HepG2 (cell line): ENCODE data around the gene HJURP. TPM values are rescaled to one million over a fixed set of nuclear protein-coding genes. Genes with fewer than 3 reads are reported as not detected.

Experiments
- ATF7 ChIP-seq, 2 experiments: fragments of 450-650 bp in 1 of 2; sonication (generic) in 1 of 2; formaldehyde crosslinking in 1 of 2; IDR thresholded peaks; 2 replicates each; pipeline versions ENCODE4 v1.4.0 to v1.6.1; 2016 to 2020; ENCODE audit warnings: antibody characterized with exemption in 1 of 2, mild to moderate bottlenecking in 1 of 2, missing genetic modification reagents in 1 of 2
- DR1 ChIP-seq: sonication (generic); formaldehyde crosslinking; IDR thresholded peaks from 2 replicates; pipeline ENCODE4 v1.8.0; 2021; ENCODE audit warnings: mild to moderate bottlenecking, missing genetic modification reagents, inconsistent platforms
- ISL2 ChIP-seq: sonication (generic); formaldehyde crosslinking; IDR thresholded peaks from 2 replicates; pipeline ENCODE4 v1.5.0; 2020; ENCODE audit warnings: missing genetic modification reagents
- SMAD9 ChIP-seq: sonication (generic); formaldehyde crosslinking; IDR thresholded peaks from 2 replicates; pipeline ENCODE4 v1.5.1; 2020; ENCODE audit warnings: mild to moderate bottlenecking, missing genetic modification reagents
- TRIM24 ChIP-seq: sonication (generic); formaldehyde crosslinking; IDR thresholded peaks from 2 replicates; pipeline ENCODE4 v1.8.0; 2022; ENCODE audit warnings: mild to moderate bottlenecking, missing genetic modification reagents
- ZFY ChIP-seq: sonication (generic); formaldehyde crosslinking; IDR thresholded peaks from 2 replicates; pipeline ENCODE4 v1.4.0; 2020; ENCODE audit warnings: missing genetic modification reagents
- ZNF274 ChIP-seq: sonication (generic); formaldehyde crosslinking; IDR thresholded peaks from 2 replicates; pipeline ENCODE4 v1.5.1; 2020; ENCODE audit warnings: mild to moderate bottlenecking, missing genetic modification reagents
- ZNF3 ChIP-seq: IDR thresholded peaks from 2 replicates; pipeline ENCODE4 v1.7.0; 2017; ENCODE audit warnings: inconsistent platforms
- ZNF547 ChIP-seq: sonication (generic); formaldehyde crosslinking; IDR thresholded peaks from 2 replicates; pipeline ENCODE4 v1.5.1; 2020; ENCODE audit warnings: mild to moderate bottlenecking, missing genetic modification reagents
- ZNF629 ChIP-seq: sonication (generic); formaldehyde crosslinking; conservative IDR thresholded peaks from 2 replicates; pipeline ENCODE4 v1.5.0; 2020; ENCODE audit warnings: missing genetic modification reagents
- polyA plus RNA-seq, 8 experiments: library from polyadenylated mRNA; depleted of rRNA in 3 of 8; stranded (reverse) in 7 of 8; unstranded in 1 of 8; fragments of >200 nt; fragmentation: Illumina TruSeq in 4 of 8; extraction: Trizol in 4 of 8; gene quantifications; 2 replicates each; pipeline versions ENCODE4 v1.2.1 to v1.2.3, GENCODE V29; 2011 to 2016; ENCODE audit warnings: low read depth in 4 of 8, missing spikeins in 1 of 8, mixed read lengths in 1 of 8; ENCODE audit not compliant: insufficient read depth in 1 of 8
- total RNA-seq, 5 experiments: library from RNA; depleted of rRNA; stranded (reverse); fragments of >200 nt; fragmentation: Illumina TruSeq; extraction: Trizol; gene quantifications; 2 replicates each; pipeline ENCODE4 v1.2.3, GENCODE V29; 2016; ENCODE audit warnings: low read depth in 1 of 5
- TF ChIP-seq, protein P1 (sequence below): sonication (generic); formaldehyde crosslinking; IDR thresholded peaks from 2 replicates; pipeline ENCODE4 v1.4.0; 2020; ENCODE audit warnings: mild to moderate bottlenecking, missing genetic modification reagents, borderline replicate concordance
- TF ChIP-seq, protein P2 (sequence below): sonication (generic); formaldehyde crosslinking; IDR thresholded peaks from 2 replicates; pipeline ENCODE4 v1.5.0; 2020; ENCODE audit warnings: mild to moderate bottlenecking, missing genetic modification reagents
- TF ChIP-seq, protein P3 (sequence below): sonication (generic); formaldehyde crosslinking; IDR thresholded peaks from 2 replicates; pipeline ENCODE4 v1.4.0; 2020; ENCODE audit warnings: missing genetic modification reagents

The HJURP gene
- total and polyA plus RNA-seq, 2 of the 13 experiments (the other 11 are each of a cell fraction or from before 2014, with no cell fraction given), result 36.3 to 43.9 TPM

DNA sequence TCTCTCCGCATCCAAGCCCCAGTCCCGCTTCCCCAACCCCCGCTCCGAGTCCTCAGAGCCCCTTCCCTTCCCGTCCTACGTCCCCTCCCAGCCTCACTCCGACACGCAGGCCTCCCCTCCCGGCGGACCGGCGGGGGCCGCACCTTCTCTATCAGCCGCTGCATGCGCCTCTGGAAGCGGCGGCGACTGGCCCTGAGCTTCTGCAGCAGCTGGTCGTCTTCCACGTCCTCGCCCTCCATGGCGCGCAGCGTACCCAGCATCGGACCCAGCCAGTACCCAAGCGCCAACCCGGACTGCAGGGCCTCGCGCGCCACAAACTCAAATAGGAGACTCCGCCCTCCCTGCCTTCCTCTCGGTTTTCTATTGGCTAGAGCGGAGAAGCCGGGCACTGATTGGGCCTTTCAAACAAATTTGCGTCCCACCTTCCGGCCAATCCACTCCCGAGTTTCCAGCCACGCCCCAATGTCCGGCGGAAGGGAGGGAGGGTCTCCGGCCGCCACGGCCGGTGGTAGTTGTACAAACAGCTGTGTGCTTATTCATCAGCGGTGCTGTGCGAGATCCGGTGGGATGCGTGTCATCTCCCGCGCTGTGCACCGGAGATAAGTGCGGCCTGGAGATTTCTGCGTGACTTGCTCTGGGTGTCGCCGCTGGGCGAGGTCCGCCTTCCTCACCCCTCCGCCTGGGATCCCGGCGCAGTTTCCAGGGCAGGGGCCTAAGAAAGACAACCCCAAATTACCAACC lies at the start of gene HJURP (continued):
- TF ChIP-seq DR1 (CRISPR knock-in tag), result peak; percentile 86
- TF ChIP-seq, protein P1, sequence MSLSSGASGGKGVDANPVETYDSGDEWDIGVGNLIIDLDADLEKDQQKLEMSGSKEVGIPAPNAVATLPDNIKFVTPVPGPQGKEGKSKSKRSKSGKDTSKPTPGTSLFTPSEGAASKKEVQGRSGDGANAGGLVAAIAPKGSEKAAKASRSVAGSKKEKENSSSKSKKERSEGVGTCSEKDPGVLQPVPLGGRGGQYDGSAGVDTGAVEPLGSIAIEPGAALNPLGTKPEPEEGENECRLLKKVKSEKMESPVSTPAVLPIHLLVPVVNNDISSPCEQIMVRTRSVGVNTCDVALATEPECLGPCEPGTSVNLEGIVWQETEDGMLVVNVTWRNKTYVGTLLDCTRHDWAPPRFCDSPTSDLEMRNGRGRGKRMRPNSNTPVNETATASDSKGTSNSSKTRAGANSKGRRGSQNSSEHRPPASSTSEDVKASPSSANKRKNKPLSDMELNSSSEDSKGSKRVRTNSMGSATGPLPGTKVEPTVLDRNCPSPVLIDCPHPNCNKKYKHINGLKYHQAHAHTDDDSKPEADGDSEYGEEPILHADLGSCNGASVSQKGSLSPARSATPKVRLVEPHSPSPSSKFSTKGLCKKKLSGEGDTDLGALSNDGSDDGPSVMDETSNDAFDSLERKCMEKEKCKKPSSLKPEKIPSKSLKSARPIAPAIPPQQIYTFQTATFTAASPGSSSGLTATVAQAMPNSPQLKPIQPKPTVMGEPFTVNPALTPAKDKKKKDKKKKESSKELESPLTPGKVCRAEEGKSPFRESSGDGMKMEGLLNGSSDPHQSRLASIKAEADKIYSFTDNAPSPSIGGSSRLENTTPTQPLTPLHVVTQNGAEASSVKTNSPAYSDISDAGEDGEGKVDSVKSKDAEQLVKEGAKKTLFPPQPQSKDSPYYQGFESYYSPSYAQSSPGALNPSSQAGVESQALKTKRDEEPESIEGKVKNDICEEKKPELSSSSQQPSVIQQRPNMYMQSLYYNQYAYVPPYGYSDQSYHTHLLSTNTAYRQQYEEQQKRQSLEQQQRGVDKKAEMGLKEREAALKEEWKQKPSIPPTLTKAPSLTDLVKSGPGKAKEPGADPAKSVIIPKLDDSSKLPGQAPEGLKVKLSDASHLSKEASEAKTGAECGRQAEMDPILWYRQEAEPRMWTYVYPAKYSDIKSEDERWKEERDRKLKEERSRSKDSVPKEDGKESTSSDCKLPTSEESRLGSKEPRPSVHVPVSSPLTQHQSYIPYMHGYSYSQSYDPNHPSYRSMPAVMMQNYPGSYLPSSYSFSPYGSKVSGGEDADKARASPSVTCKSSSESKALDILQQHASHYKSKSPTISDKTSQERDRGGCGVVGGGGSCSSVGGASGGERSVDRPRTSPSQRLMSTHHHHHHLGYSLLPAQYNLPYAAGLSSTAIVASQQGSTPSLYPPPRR (CRISPR knock-in tag), result no peak
- TF ChIP-seq ISL2 (CRISPR knock-in tag), result no peak; the same call in 1 of the 2 replicates
- TF ChIP-seq, protein P2, sequence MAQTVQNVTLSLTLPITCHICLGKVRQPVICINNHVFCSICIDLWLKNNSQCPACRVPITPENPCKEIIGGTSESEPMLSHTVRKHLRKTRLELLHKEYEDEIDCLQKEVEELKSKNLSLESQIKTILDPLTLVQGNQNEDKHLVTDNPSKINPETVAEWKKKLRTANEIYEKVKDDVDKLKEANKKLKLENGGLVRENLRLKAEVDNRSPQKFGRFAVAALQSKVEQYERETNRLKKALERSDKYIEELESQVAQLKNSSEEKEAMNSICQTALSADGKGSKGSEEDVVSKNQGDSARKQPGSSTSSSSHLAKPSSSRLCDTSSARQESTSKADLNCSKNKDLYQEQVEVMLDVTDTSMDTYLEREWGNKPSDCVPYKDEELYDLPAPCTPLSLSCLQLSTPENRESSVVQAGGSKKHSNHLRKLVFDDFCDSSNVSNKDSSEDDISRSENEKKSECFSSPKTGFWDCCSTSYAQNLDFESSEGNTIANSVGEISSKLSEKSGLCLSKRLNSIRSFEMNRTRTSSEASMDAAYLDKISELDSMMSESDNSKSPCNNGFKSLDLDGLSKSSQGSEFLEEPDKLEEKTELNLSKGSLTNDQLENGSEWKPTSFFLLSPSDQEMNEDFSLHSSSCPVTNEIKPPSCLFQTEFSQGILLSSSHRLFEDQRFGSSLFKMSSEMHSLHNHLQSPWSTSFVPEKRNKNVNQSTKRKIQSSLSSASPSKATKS (CRISPR knock-in tag), result no peak
- TF ChIP-seq ATF7 (IDR thresholded peaks at IDR 0.05), result no peak
- TF ChIP-seq ATF7 (CRISPR knock-in tag; IDR thresholded peaks at IDR 0.05), result no peak
- TF ChIP-seq ZNF274 (CRISPR knock-in tag), result peak; percentile 61
- TF ChIP-seq ZNF547 (CRISPR knock-in tag), result peak; percentile 93; the same call in 1 of the 2 replicates
- no peak for TF ChIP-seq ZNF3 (CRISPR knock-in tag)
- TF ChIP-seq ZFY (CRISPR knock-in tag), result peak; percentile 88
- no peak for TF ChIP-seq TRIM24 (CRISPR knock-in tag)
- TF ChIP-seq, protein P3, sequence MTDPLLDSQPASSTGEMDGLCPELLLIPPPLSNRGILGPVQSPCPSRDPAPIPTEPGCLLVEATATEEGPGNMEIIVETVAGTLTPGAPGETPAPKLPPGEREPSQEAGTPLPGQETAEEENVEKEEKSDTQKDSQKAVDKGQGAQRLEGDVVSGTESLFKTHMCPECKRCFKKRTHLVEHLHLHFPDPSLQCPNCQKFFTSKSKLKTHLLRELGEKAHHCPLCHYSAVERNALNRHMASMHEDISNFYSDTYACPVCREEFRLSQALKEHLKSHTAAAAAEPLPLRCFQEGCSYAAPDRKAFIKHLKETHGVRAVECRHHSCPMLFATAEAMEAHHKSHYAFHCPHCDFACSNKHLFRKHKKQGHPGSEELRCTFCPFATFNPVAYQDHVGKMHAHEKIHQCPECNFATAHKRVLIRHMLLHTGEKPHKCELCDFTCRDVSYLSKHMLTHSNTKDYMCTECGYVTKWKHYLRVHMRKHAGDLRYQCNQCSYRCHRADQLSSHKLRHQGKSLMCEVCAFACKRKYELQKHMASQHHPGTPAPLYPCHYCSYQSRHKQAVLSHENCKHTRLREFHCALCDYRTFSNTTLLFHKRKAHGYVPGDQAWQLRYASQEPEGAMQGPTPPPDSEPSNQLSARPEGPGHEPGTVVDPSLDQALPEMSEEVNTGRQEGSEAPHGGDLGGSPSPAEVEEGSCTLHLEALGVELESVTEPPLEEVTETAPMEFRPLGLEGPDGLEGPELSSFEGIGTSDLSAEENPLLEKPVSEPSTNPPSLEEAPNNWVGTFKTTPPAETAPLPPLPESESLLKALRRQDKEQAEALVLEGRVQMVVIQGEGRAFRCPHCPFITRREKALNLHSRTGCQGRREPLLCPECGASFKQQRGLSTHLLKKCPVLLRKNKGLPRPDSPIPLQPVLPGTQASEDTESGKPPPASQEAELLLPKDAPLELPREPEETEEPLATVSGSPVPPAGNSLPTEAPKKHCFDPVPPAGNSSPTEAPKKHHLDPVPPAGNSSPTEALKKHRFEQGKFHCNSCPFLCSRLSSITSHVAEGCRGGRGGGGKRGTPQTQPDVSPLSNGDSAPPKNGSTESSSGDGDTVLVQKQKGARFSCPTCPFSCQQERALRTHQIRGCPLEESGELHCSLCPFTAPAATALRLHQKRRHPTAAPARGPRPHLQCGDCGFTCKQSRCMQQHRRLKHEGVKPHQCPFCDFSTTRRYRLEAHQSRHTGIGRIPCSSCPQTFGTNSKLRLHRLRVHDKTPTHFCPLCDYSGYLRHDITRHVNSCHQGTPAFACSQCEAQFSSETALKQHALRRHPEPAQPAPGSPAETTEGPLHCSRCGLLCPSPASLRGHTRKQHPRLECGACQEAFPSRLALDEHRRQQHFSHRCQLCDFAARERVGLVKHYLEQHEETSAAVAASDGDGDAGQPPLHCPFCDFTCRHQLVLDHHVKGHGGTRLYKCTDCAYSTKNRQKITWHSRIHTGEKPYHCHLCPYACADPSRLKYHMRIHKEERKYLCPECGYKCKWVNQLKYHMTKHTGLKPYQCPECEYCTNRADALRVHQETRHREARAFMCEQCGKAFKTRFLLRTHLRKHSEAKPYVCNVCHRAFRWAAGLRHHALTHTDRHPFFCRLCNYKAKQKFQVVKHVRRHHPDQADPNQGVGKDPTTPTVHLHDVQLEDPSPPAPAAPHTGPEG (CRISPR knock-in tag), result peak; percentile 79; the same call in 1 of the 2 replicates
- no peak for TF ChIP-seq SMAD9
- peak; percentile 9; the same call in 1 of the 2 replicates for TF ChIP-seq ZNF629
